ENCODE data around the gene CCDC81.

The CCDC81 gene

GRCh38 chr11:86396396-86396795 is 21.7 kb downstream of the CCDC81 start:
- no peak for TF ChIP-seq CTCF (IDR thresholded peaks at IDR 0.05; ENCODE audit: borderline replicate concordance, control extremely low read depth, extremely low read depth, insufficient read depth, missing control alignments)
- in situ Hi-C loops (cut with MboI; ENCODE audit: low sequenced_read_pairs, unreplicated experiment) = no loop called here
- no peak for DNase-seq (ENCODE audit: low spot score)

DNA sequence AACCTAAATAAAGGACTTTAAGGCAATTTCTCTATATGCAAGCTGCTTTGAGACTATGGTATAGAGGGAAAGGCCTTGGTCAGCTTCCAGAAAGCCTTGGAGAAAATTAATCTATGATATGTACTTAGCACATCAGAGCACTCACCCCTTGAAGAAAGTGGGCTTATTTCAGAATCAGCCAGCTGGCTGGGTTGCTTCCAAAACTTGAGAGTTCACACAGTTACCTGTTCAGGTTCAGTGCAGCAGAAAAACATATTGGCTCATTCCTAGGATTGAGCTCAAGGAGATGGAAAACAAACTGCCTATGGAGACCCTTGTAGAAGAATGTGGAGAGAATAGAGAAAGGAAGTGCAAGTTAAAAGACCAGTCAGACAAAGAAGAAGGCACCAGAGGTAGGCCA is 22.7 kb downstream of the CCDC81 start:
- DNase-seq (ENCODE audit: low spot score) = no peak
- no peak for TF ChIP-seq CTCF (IDR thresholded peaks at IDR 0.05; ENCODE audit: borderline replicate concordance, control extremely low read depth, extremely low read depth, insufficient read depth, missing control alignments)
- in situ Hi-C loops (cut with MboI; ENCODE audit: low sequenced_read_pairs, unreplicated experiment) = no loop called here

DNA sequence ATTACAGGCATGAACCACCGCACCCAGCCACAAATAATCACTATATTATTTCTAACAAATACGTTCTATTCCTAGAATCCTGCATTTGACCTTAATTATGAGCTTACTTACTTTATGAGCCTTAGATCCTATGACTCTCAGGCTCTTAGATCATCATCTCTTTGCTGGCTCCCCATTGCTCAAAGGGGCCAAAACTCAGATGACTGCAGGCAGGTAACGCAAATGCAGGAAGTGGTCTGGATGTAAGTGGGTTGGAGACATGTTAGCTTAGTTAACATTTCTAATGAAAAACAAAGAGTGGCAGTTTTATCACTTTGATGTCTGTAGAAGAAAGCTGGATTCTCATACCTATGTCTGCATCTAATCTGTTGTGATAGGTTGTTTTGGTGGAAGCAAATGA is 23.4 kb downstream of the CCDC81 start:
- DNase-seq (ENCODE audit: low spot score) = no peak
- TF ChIP-seq CTCF (IDR thresholded peaks at IDR 0.05; ENCODE audit: borderline replicate concordance, control extremely low read depth, extremely low read depth, insufficient read depth, missing control alignments) = no peak
- in situ Hi-C loops (cut with MboI; ENCODE audit: low sequenced_read_pairs, unreplicated experiment) = no loop called here

GRCh38 chr11:86403458-86403857 is 28.8 kb downstream of the CCDC81 start:
- no peak for TF ChIP-seq CTCF (IDR thresholded peaks at IDR 0.05; ENCODE audit: borderline replicate concordance, control extremely low read depth, extremely low read depth, insufficient read depth, missing control alignments)
- DNase-seq (ENCODE audit: low spot score) = no peak
- in situ Hi-C loops (cut with MboI; ENCODE audit: low sequenced_read_pairs, unreplicated experiment) = no loop called here

DNA sequence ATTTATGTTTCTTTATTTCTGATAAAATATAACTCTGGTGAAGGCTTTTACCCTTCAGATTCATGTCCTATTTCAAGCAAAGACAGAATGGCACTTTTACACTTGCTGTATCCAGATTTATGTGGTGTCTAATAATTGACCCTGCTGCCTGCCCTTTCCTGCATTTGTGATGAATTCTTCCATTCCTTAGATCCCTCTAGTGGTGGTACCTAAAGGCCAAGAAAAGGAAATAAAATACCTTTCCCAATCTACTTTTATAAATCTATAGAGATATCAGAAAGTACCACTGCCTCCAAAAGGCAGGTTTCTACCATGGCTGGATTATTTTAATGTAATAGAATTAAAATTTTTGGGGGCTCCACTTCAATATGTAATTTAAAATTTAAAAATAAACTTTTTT is 34.2 kb downstream of the CCDC81 start:
- DNase-seq (ENCODE audit: low spot score) = no peak
- in situ Hi-C loops (cut with MboI; ENCODE audit: low sequenced_read_pairs, unreplicated experiment) = no loop called here

DNA sequence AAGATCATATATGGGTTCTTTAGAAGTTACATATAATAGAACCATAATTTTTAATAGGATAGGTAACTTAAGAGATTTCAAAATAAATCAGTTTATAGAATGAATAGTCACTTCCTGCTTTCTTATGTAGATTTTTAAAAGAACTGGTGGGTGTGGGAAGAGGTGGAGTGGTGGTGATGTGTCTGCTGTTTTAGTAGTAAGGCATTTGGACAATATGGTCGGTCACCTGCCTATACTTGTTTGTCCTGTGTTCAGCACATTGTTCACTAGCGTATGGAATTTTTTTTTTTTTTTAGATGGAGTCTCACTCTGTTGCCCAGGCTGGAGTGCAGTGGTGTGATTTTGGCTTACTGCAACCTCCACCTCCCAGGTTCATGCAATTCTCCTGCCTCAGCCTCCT is 39.3 kb downstream of the CCDC81 start:
- no peak for TF ChIP-seq CTCF (IDR thresholded peaks at IDR 0.05; ENCODE audit: borderline replicate concordance, control extremely low read depth, extremely low read depth, insufficient read depth, missing control alignments)
- no peak for DNase-seq (ENCODE audit: low spot score)
- in situ Hi-C loops (cut with MboI; ENCODE audit: low sequenced_read_pairs, unreplicated experiment) = no loop called here

More for the DNA sequence above, 34.2 kb downstream of the CCDC81 start:
- TF ChIP-seq CTCF (IDR thresholded peaks at IDR 0.05; ENCODE audit: borderline replicate concordance, control extremely low read depth, extremely low read depth, insufficient read depth, missing control alignments) = no peak

- no peak for DNase-seq (ENCODE audit: low spot score)
- in situ Hi-C loops (cut with MboI; ENCODE audit: low sequenced_read_pairs, unreplicated experiment) = no loop called here
- TF ChIP-seq CTCF (IDR thresholded peaks at IDR 0.05; ENCODE audit: borderline replicate concordance, control extremely low read depth, extremely low read depth, insufficient read depth, missing control alignments) = no peak
Measured at GRCh38 chr11:86415026-86415425, 40.3 kb downstream of the CCDC81 start.

Measured in GM13976 (cell line).